ENCODE measurements around the gene ASIC4.
A peak's percentile ranks its signal among the peaks of the same experiment; 100 is the strongest.

ASIC4 gene

GRCh38 chr2:219510512-219511135 is 3.7 kb upstream of the ASIC4 start:
- Mint-ChIP-seq H3K4me3 (peak overlapping the region; percentile 53), H3K9me3 (no peaks in the 10 kb centered on the region), H3K27me3 (peaks cover 36% of the 10 kb centered on the region), H3K36me3 (peaks cover 11% of the 10 kb centered on the region), H3K27ac (no peak overlapping the region), H3K4me1 (peaks cover 22% of the 10 kb centered on the region)
- DNase-seq (ENCODE audit: low spot score in 2 of 2) (no peak), ATAC-seq (ENCODE audit: low read depth) (no peak)

GRCh38 chr2:219511547-219512325 is 2.5 kb upstream of the ASIC4 start:
- H3K27me3 Mint-ChIP-seq: peaks cover 46% of the 10 kb centered on the region
- H3K27ac Mint-ChIP-seq: no peak overlapping the region
- no peaks in the 10 kb centered on the region for H3K9me3 Mint-ChIP-seq
- peaks cover 5% of the 10 kb centered on the region for H3K36me3 Mint-ChIP-seq
- no peak for ATAC-seq (ENCODE audit: low read depth)
- no peak overlapping the region for H3K4me3 Mint-ChIP-seq
- no peak for DNase-seq (ENCODE audit: low spot score in 2 of 2)
- peaks cover 22% of the 10 kb centered on the region for H3K4me1 Mint-ChIP-seq

GRCh38 chr2:219512524-219513216 is 1.6 kb upstream of the ASIC4 start:
- Mint-ChIP-seq H3K27ac (no peak overlapping the region), H3K4me1 (peaks cover 22% of the 10 kb centered on the region), H3K9me3 (no peaks in the 10 kb centered on the region), H3K4me3 (no peak overlapping the region), H3K27me3 (peaks cover 53% of the 10 kb centered on the region), H3K36me3 (no peaks in the 10 kb centered on the region)
- DNase-seq (ENCODE audit: low spot score in 2 of 2) (no peak), ATAC-seq (ENCODE audit: low read depth) (no peak)

DNA sequence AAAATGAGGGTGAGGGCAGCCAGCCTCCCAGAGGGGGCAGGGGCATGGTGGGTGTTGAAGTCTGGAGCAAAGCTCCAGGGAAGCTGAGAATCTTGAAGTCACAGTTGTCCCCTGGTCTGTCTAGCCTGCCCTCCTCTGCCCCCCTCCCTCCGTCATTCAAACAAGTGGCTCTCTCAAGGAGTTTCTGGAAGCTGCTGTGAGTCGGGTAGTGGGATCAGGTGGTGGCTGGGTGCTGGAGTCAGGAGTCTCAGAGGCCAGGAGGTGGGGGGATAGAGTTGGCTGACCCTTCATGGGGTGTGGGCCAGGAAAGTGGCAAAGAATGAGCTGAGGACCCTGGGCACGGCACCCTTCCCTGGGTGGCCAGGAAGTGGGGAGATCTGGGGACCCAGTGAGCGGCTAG is 495 bp upstream of the ASIC4 start:
- no peak overlapping the region for H3K4me3 Mint-ChIP-seq
- peaks cover 60% of the 10 kb centered on the region for H3K27me3 Mint-ChIP-seq
- ATAC-seq (ENCODE audit: low read depth) (no peak), DNase-seq (ENCODE audit: low spot score in 2 of 2) (no peak)
- no peaks in the 10 kb centered on the region for H3K9me3 Mint-ChIP-seq
- no peaks in the 10 kb centered on the region for H3K36me3 Mint-ChIP-seq
- H3K27ac Mint-ChIP-seq: no peak overlapping the region
- H3K4me1 Mint-ChIP-seq: peaks cover 22% of the 10 kb centered on the region

DNA sequence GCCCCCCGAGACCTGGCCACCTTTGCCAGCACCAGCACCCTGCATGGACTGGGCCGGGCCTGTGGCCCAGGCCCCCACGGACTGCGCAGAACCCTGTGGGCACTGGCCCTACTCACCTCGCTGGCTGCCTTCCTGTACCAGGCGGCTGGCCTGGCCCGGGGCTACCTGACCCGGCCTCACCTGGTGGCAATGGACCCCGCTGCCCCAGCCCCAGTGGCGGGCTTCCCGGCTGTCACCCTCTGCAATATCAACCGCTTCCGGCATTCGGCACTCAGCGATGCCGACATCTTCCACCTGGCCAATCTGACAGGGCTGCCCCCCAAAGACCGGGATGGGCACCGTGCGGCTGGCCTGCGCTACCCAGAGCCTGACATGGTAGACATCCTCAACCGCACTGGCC is 554 bp downstream of the ASIC4 start:
- Mint-ChIP-seq H3K4me3 (no peak overlapping the region), H3K27me3 (peaks cover 59% of the 10 kb centered on the region), H3K27ac (no peak overlapping the region), H3K36me3 (no peaks in the 10 kb centered on the region), H3K9me3 (no peaks in the 10 kb centered on the region), H3K4me1 (peaks cover 16% of the 10 kb centered on the region)
- ATAC-seq (ENCODE audit: low read depth) (no peak), DNase-seq (ENCODE audit: low spot score in 2 of 2) (no peak)

GRCh38 chr2:219515874-219516629 is 1.8 kb downstream of the ASIC4 start:
- no peaks in the 10 kb centered on the region for H3K36me3 Mint-ChIP-seq
- ATAC-seq (ENCODE audit: low read depth): no peak
- H3K27me3 Mint-ChIP-seq: peaks cover 55% of the 10 kb centered on the region
- DNase-seq (ENCODE audit: low spot score in 2 of 2): no peak
- no peak overlapping the region for H3K4me3 Mint-ChIP-seq
- peaks cover 8% of the 10 kb centered on the region for H3K4me1 Mint-ChIP-seq
- no peaks in the 10 kb centered on the region for H3K9me3 Mint-ChIP-seq
- H3K27ac Mint-ChIP-seq: no peak overlapping the region

DNA sequence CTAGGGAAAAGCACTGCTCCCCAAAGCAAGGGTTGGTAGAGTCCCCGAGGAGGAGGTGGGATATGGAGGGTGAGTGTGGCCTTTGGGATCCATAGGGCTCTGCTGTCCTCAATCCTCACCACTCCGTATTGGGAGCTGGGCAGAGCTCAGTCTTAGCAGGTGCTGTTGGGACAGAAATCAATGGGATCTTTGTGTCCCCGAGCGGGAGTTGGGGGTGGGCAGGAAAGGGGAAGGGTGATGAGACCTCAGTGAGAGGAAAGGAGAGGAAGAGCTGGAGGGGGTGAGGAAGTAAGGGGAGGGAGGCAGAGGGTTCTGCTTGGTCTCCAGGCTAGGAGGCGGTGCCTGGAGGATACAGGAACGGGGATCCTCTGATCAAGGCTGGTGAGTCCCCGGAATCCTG is 2.6 kb downstream of the ASIC4 start:
- ATAC-seq (ENCODE audit: low read depth) (no peak), DNase-seq (ENCODE audit: low spot score in 2 of 2) (no peak)
- Mint-ChIP-seq H3K9me3 (no peaks in the 10 kb centered on the region), H3K4me1 (peaks cover 12% of the 10 kb centered on the region), H3K36me3 (no peaks in the 10 kb centered on the region), H3K27me3 (peaks cover 58% of the 10 kb centered on the region), H3K27ac (no peak overlapping the region), H3K4me3 (no peak overlapping the region)

GRCh38 chr2:219517954-219518778 is 3.9 kb downstream of the ASIC4 start:
- Mint-ChIP-seq H3K9me3 (no peaks in the 10 kb centered on the region), H3K4me1 (peaks cover 15% of the 10 kb centered on the region), H3K27ac (no peak overlapping the region), H3K27me3 (peaks cover 55% of the 10 kb centered on the region), H3K4me3 (no peak overlapping the region), H3K36me3 (no peaks in the 10 kb centered on the region)
- DNase-seq (ENCODE audit: low spot score in 2 of 2) (no peak), ATAC-seq (ENCODE audit: low read depth) (no peak)

GRCh38 chr2:219519526-219519916 is 5.2 kb downstream of the ASIC4 start:
- Mint-ChIP-seq H3K36me3 (no peaks in the 10 kb centered on the region), H3K4me1 (peaks cover 11% of the 10 kb centered on the region), H3K4me3 (no peak overlapping the region), H3K27me3 (peaks cover 52% of the 10 kb centered on the region), H3K27ac (no peak overlapping the region), H3K9me3 (no peaks in the 10 kb centered on the region)
- ATAC-seq (ENCODE audit: low read depth) (no peak), DNase-seq (ENCODE audit: low spot score in 2 of 2) (no peak)

- Mint-ChIP-seq H3K4me1 (peaks cover 11% of the 10 kb centered on the region), H3K9me3 (no peaks in the 10 kb centered on the region), H3K27ac (no peak overlapping the region), H3K36me3 (no peaks in the 10 kb centered on the region), H3K4me3 (no peak overlapping the region), H3K27me3 (peaks cover 53% of the 10 kb centered on the region)
- DNase-seq (ENCODE audit: low spot score in 2 of 2): no peak
- no peak for ATAC-seq (ENCODE audit: low read depth)
Observed at GRCh38 chr2:219520079-219520478, 5.8 kb downstream of the ASIC4 start.

- no peak overlapping the region for H3K27ac Mint-ChIP-seq
- no peak for DNase-seq (ENCODE audit: low spot score in 2 of 2)
- no peaks in the 10 kb centered on the region for H3K36me3 Mint-ChIP-seq
- H3K4me1 Mint-ChIP-seq: peaks cover 11% of the 10 kb centered on the region
- no peak for ATAC-seq (ENCODE audit: low read depth)
- H3K4me3 Mint-ChIP-seq: peak overlapping the region; percentile 33
- H3K27me3 Mint-ChIP-seq: peaks cover 51% of the 10 kb centered on the region
- no peaks in the 10 kb centered on the region for H3K9me3 Mint-ChIP-seq
Observed at GRCh38 chr2:219521066-219521880, 7.0 kb downstream of the ASIC4 start.

DNA sequence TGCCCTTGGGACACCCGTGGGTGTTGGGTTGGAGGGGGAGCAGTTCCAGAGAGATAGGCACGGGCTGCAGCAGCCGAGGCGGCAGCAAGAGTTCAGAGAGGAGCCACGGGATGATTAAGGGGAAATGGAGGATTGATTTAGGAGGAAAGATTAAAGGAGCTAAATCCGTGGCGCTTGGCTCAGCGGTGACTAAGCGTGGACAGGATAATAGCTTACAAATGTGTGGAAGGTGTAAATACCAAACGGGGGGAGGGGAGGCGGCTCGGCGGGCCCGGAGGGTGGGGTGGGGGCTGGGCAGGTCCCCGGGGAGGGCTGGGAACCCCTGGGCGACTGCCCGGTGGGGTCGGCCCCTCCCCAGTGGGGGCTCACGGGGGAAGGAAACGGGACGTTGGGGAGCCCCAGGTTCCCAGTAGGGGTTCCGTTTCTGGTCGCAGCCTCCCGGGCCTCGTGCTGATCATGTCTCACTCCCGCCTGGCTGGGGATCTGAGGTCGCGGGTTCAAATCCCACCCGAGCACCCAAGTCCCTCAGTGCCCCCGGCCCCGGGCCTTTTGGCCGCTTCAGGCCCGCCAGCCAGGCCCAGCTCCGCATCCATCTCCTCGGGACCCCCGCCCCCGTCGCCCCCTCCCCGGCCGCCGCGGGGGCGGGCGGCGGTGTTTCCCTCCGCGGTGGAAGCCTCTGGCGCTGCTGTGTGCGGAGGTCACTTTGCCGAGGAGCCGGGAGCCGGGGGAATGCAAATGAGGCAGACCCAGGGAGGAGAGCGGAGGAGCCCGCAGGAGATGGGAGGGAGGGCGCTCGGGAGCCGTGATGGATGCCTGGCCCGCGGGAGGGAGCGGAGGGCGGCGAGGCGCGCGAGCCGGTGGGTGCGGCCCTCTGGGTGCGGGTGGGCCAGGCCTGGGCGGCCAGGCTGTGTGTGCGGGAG is 8.1 kb downstream of the ASIC4 start:
- Mint-ChIP-seq H3K4me1 (peaks cover 11% of the 10 kb centered on the region), H3K36me3 (no peaks in the 10 kb centered on the region), H3K9me3 (no peaks in the 10 kb centered on the region), H3K4me3 (peak overlapping the region; percentile 33), H3K27ac (no peak overlapping the region), H3K27me3 (peaks cover 50% of the 10 kb centered on the region)
- DNase-seq (ENCODE audit: low spot score in 2 of 2) (no peak), ATAC-seq (ENCODE audit: low read depth) (peak; percentile 12)

Data from memory B cell (primary cell).